Forelimb muscle (tissue), 1 donor: ENCODE data around the gene NDC80. TPM values are rescaled to one million over a fixed set of nuclear protein-coding genes. Genes with fewer than 3 reads are reported as not detected.
"Not testable (repeated sequence)": the region's sequence is repeated elsewhere in the genome, so short reads cannot be mapped to it uniquely, and the experiment has no call there.

Experiments used
- DNase-seq: peaks from one replicate; pipeline ENCODE4 v3.0.0-alpha.2; 2013; ENCODE audit warnings: low read depth
- polyA plus RNA-seq: library from polyadenylated mRNA; unstranded; fragments of 120-200 nt; gene quantifications from one replicate; pipeline ENCODE4 v1.2.1, GENCODE V29; 2013; ENCODE audit not compliant: insufficient read length

The NDC80 gene
- 8.5 TPM for polyA plus RNA-seq

GRCh38 chr18:2571200-2572170 is at the start of gene NDC80, which contains the start of gene METTL4:
Gene NDC80 (plus strand): TSS chr18:2571557. CDS start chr18:2572986, 1,429 bp downstream.
Gene METTL4 (minus strand): TSS chr18:2571505. CDS start chr18:2567216, 4,289 bp downstream.
- peak; percentile 67 for DNase-seq

GRCh38 chr18:2522112-2522511 is 49.2 kb upstream of the NDC80 start:
- no peak for DNase-seq

- not testable (repeated sequence) for DNase-seq
These were observed 46.6 kb upstream of the NDC80 start for GRCh38 chr18:2524794-2525198.

- no peak for DNase-seq
These were observed 45.0 kb upstream of the NDC80 start for GRCh38 chr18:2526329-2526728.

GRCh38 chr18:2529154-2529553 is 42.2 kb upstream of the NDC80 start:
- no peak for DNase-seq

GRCh38 chr18:2531751-2532150 is 39.6 kb upstream of the NDC80 start:
- DNase-seq: no peak

GRCh38 chr18:2532797-2533196 is 38.6 kb upstream of the NDC80 start:
- DNase-seq: no peak

- no peak for DNase-seq
These were observed 36.5 kb upstream of the NDC80 start for GRCh38 chr18:2534906-2535305.

- DNase-seq: no peak
These were observed 35.9 kb upstream of the NDC80 start for GRCh38 chr18:2535419-2535910.

- no peak for DNase-seq
These were observed 35.3 kb upstream of the NDC80 start for GRCh38 chr18:2536063-2536462.

- peak; percentile 44 for DNase-seq
These were observed 34.9 kb upstream of the NDC80 start for GRCh38 chr18:2536493-2536892.

GRCh38 chr18:2537296-2537695 is 34.1 kb upstream of the NDC80 start:
- no peak for DNase-seq

GRCh38 chr18:2538236-2538635 is 33.1 kb upstream of the NDC80 start:
- no peak for DNase-seq

- DNase-seq: no peak
These were observed 32.5 kb upstream of the NDC80 start for GRCh38 chr18:2538844-2539243.

GRCh38 chr18:2540575-2540974 is 30.8 kb upstream of the NDC80 start:
- DNase-seq: no peak

GRCh38 chr18:2541925-2542563 is 29.3 kb upstream of the NDC80 start:
- DNase-seq: peak; percentile 45

GRCh38 chr18:2545155-2545554 is 26.2 kb upstream of the NDC80 start:
- DNase-seq: no peak

GRCh38 chr18:2547477-2548087 is 23.8 kb upstream of the NDC80 start:
- DNase-seq: peak; percentile 56

GRCh38 chr18:2549462-2549861 is 21.9 kb upstream of the NDC80 start:
- no peak for DNase-seq

- no peak for DNase-seq
These were observed 19.9 kb upstream of the NDC80 start for GRCh38 chr18:2551425-2551824.

- DNase-seq: no peak
These were observed 16.7 kb upstream of the NDC80 start for GRCh38 chr18:2554696-2555095.

GRCh38 chr18:2555895-2556294 is 15.5 kb upstream of the NDC80 start:
- no peak for DNase-seq
